ENCODE results near the gene FOXC1. TPM values are rescaled to one million over a fixed set of nuclear protein-coding genes. Genes with fewer than 3 reads are reported as not detected.

FOXC1 gene
- total and polyA plus RNA-seq, 9 of the 15 experiments (the other 6 are each of a cell fraction or from before 2014, with no cell fraction given): not detected

- Histone ChIP-seq H3K79me2 (ENCODE audit: control insufficient read depth, insufficient read depth, low read length) (no peaks in the 10 kb centered on the region), H3K4me2 (ENCODE audit: insufficient read depth, low read length) (no peak overlapping the region), H3K4me1 (replicated peaks in 1 of 2; ENCODE audit: control insufficient read depth in 2 of 2, insufficient read depth in 2 of 2, low read length in 2 of 2) (peaks cover 0 to 13% of the 10 kb centered on the region in 2 experiments; a peak in 1 of 5 replicates), H3K4me3 (no peak overlapping the region), H3K27me3 (ENCODE audit: control insufficient read depth in 2 of 2, insufficient read depth in 2 of 2, low read length in 2 of 2) (peaks cover 30 to 79% of the 10 kb centered on the region in 2 experiments; a peak in 3 of 5 replicates), H3K9me1 (ENCODE audit: control insufficient read depth, insufficient read depth, low read length) (no peaks in the 10 kb centered on the region), H3K27ac (ENCODE audit: extremely low read depth, low read depth, low read length) (no peak overlapping the region), H3K36me3 (ENCODE audit: control insufficient read depth, insufficient read depth, low read length) (no peaks in the 10 kb centered on the region), H3K9ac (ENCODE audit: insufficient read depth in 1 of 2, low read depth in 2 of 2, low read length in 2 of 2) (no peak overlapping the region), H4K20me1 (replicated peaks; ENCODE audit: control insufficient read depth, insufficient read depth, low read length) (no peaks in the 10 kb centered on the region; the same call in 1 of the 2 replicates), H2AFZ (ENCODE audit: low read depth, low read length) (no peak overlapping the region), H3K9me3 (replicated peaks; ENCODE audit: control insufficient read depth, insufficient read depth, low read depth, low read length) (no peaks in the 10 kb centered on the region)
- FAIRE-seq (no peak), DNase-seq (ENCODE audit: extremely low read depth in 1 of 4, low spot score in 3 of 4) (no peak), ATAC-seq (no peak)
- no TSS peak for BruUV-seq (replicated peaks)
- ChIA-PET POLR2A (interaction anchor here (0.6 to 0.8 kb wide), 3 partner anchors 10 to 528 kb away, joined by 3 read pairs; no protein-coding TSS in a partner anchor), CTCF (ENCODE audit: low intra/inter-chr PET ratio) (no interaction called here)
- intact Hi-C loops (cut with micrococcal nuclease): no loop called here
- TF ChIP-seq SFPQ (IDR thresholded peaks at IDR 0.05; ENCODE audit: low read depth, low read length): no peak
- TF ChIP-seq SPI1 (IDR thresholded peaks at IDR 0.05; ENCODE audit: borderline replicate concordance, low read depth, low read length): no peak
- TF ChIP-seq ASH1L (IDR thresholded peaks at IDR 0.05; ENCODE audit: borderline replicate concordance, low read depth, partially characterized antibody): no peak
- TF ChIP-seq RAD21 (CRISPR knock-in tag; conservative IDR thresholded peaks at IDR 0.05 in 1 of 2, IDR thresholded peaks at IDR 0.05 in 1 of 2): no peak
- no peak for TF ChIP-seq STAT5B (CRISPR knock-in tag; IDR thresholded peaks at IDR 0.05)
- no peak for TF ChIP-seq ZNF699 (CRISPR knock-in tag; IDR thresholded peaks at IDR 0.05; ENCODE audit: insufficient replicate concordance)
- no peak for TF ChIP-seq PRPF4 (IDR thresholded peaks at IDR 0.05; ENCODE audit: insufficient read depth, low read depth, low read length, poor library complexity, severe bottlenecking)
- TF ChIP-seq IRF1 (CRISPR knock-in tag; IDR thresholded peaks at IDR 0.05; ENCODE audit: borderline replicate concordance): no peak
- TF ChIP-seq FOXJ3 (CRISPR knock-in tag; IDR thresholded peaks at IDR 0.05): no peak
- WGBS (ENCODE audit: insufficient coverage, low coverage, missing lambda C conversion rate): 15% methylated on average over 21 of the region's 21 CpGs
- in situ Hi-C loops (cut with MboI): no loop called here
Observed at GRCh38 chr6:1617466-1618310, 8.0 kb downstream of the FOXC1 start.

All from K562 (cell line).